Ishikawa (cell line): ENCODE results near the gene MYRIP.

ENCODE experiments used
- EP300 ChIP-seq: IDR thresholded peaks from 2 replicates; pipeline ENCODE4 v1.6.1; 2012; ENCODE audit warnings: borderline replicate concordance
- REST ChIP-seq: IDR thresholded peaks from 2 replicates; pipeline ENCODE4 v1.6.1; 2012; ENCODE audit warnings: low read depth, mild to moderate bottlenecking
- TAF1 ChIP-seq: IDR thresholded peaks from 2 replicates; pipeline ENCODE4 v1.6.1; 2012; ENCODE audit warnings: low read depth, mild to moderate bottlenecking
- TCF12 ChIP-seq: IDR thresholded peaks from 2 replicates; pipeline ENCODE4 v1.6.1; 2012; ENCODE audit warnings: low read depth
- TEAD4 ChIP-seq: IDR thresholded peaks from 2 replicates; pipeline ENCODE4 v1.6.1; 2012
- USF1 ChIP-seq: IDR thresholded peaks from 2 replicates; pipeline ENCODE4 v1.6.1; 2012
- ZBTB7A ChIP-seq: IDR thresholded peaks from 2 replicates; pipeline ENCODE4 v1.6.1; 2012; ENCODE audit warnings: low read depth

- TF ChIP-seq EP300 (no peak), TCF12 (no peak), ZBTB7A (no peak), USF1 (no peak), REST (no peak), TEAD4 (no peak), TAF1 (no peak)
These were observed 5.5 kb upstream of the MYRIP start for GRCh38 chr3:39803956-39804355.
